Upper lobe of left lung (tissue), 4 donors: ENCODE results near the gene PFKP.

Experiments used
- CTCF ChIP-seq, 6 experiments: fragments of 450-650 bp in 4 of 6; fragments of 200-600 bp in 2 of 6; sonication (generic) in 2 of 6; IDR thresholded peaks; one replicate each; pipeline ENCODE4 v1.5.1; 2016 to 2019; ENCODE audit warnings: antibody characterized with exemption in 6 of 6
- POLR2A ChIP-seq, 4 donors: fragments of 450-650 bp; IDR thresholded peaks; one replicate each; pipeline ENCODE4 v1.5.1; 2016 to 2017; ENCODE audit warnings: antibody characterized with exemption in 4 of 4, mild to moderate bottlenecking in 2 of 4
- POLR2AphosphoS5 ChIP-seq, 2 donors: sonication (generic); formaldehyde crosslinking; IDR thresholded peaks; one replicate each; pipeline ENCODE4 v1.5.1; 2017; ENCODE audit warnings: antibody characterized with exemption in 2 of 2

- TF ChIP-seq POLR2A (IDR thresholded peaks at IDR 0.05), result no peak
- no peak for TF ChIP-seq CTCF (IDR thresholded peaks at IDR 0.05)
- no peak for TF ChIP-seq POLR2AphosphoS5 (IDR thresholded peaks at IDR 0.05)
Observed at GRCh38 chr10:3123571-3124411, 56.4 kb downstream of the PFKP start.
